OCI-LY1 (cell line): ENCODE results near the gene TMCC2.

ENCODE experiments used
- H2AFZ ChIP-seq: fragments of 200-600 bp; sonication (generic), shearing (Covaris generic); 2 replicates; pipeline ENCODE4 v1.6.0; 2014; ENCODE audit warnings: antibody characterized with exemption, mild to moderate bottlenecking, low read length
- H3F3A ChIP-seq: fragments of 200-600 bp; sonication (generic), shearing (Covaris generic); 2 replicates; pipeline ENCODE4 v1.6.0; 2014; ENCODE audit warnings: mild to moderate bottlenecking, antibody characterized with exemption, low read length, moderate library complexity; ENCODE audit not compliant: insufficient read depth
- H3K27ac ChIP-seq: fragments of 200-600 bp; sonication (generic); 2 replicates; pipeline ENCODE4 v1.5.1; 2014; ENCODE audit warnings: low read length, mixed run types, mild to moderate bottlenecking, low read depth; ENCODE audit not compliant: poor library complexity, severe bottlenecking
- H3K27me3 ChIP-seq: fragments of 200-600 bp; sonication (generic); 2 replicates; pipeline ENCODE4 v1.6.0; 2014; ENCODE audit warnings: antibody characterized with exemption, mild to moderate bottlenecking, low read length, moderate library complexity; ENCODE audit not compliant: insufficient read depth
- H3K36me3 ChIP-seq: fragments of 200-600 bp; sonication (generic); 2 replicates; pipeline ENCODE4 v1.6.1; 2014; ENCODE audit warnings: mild to moderate bottlenecking, antibody characterized with exemption, low read length, moderate library complexity, mixed read lengths; ENCODE audit not compliant: insufficient read depth
- H3K4me1 ChIP-seq: fragments of 200-600 bp; sonication (generic); 2 replicates; pipeline ENCODE4 v1.5.1; 2014; ENCODE audit warnings: mild to moderate bottlenecking, low read length, moderate library complexity; ENCODE audit not compliant: insufficient read depth, severe bottlenecking
- H3K4me2 ChIP-seq: fragments of 200-600 bp; sonication (generic), shearing (Covaris generic); 2 replicates; pipeline ENCODE4 v1.6.1; 2014; ENCODE audit warnings: low read length
- H3K4me3 ChIP-seq: fragments of 200-600 bp; sonication (generic); 2 replicates; pipeline ENCODE4 v1.5.1; 2014; ENCODE audit warnings: low read length, low read depth, mild to moderate bottlenecking, mixed read lengths; ENCODE audit not compliant: poor library complexity, severe bottlenecking
- H3K79me2 ChIP-seq: fragments of 200-600 bp; shearing (Covaris generic); 2 replicates; pipeline ENCODE4 v1.6.1; 2016; ENCODE audit warnings: mixed run types, low read length, mixed read lengths; ENCODE audit not compliant: insufficient read depth
- H3K9ac ChIP-seq: fragments of 200-600 bp; sonication (generic), shearing (Covaris generic); 2 replicates; pipeline ENCODE4 v1.6.1; 2014; ENCODE audit warnings: mild to moderate bottlenecking, low read length, mixed read lengths
- H3K9me2 ChIP-seq: fragments of 200-600 bp; sonication (generic), shearing (Covaris generic); 2 replicates; pipeline ENCODE4 v1.6.1; 2014; ENCODE audit warnings: low read depth, mild to moderate bottlenecking, low read length, mixed read lengths
- H3K9me3 ChIP-seq: fragments of 200-600 bp; shearing (Covaris generic); 2 replicates; pipeline ENCODE4 v1.6.1; 2014; ENCODE audit warnings: low read length, mixed read lengths
- H4K20me1 ChIP-seq: fragments of 200-600 bp; sonication (generic), shearing (Covaris generic); 2 replicates; pipeline ENCODE4 v1.6.0; 2016; ENCODE audit warnings: mild to moderate bottlenecking, low read length; ENCODE audit not compliant: insufficient read depth
- EZH2 ChIP-seq: fragments of 200-600 bp; sonication (generic), shearing (Covaris generic); IDR thresholded peaks from 2 replicates; pipeline ENCODE4 v1.8.0; 2017; ENCODE audit warnings: borderline replicate concordance, mixed run types, mild to moderate bottlenecking, antibody characterized with exemption, low read length, moderate library complexity, mixed read lengths
- TF ChIP-seq, protein P1 (sequence below): fragments of 200-600 bp; sonication (generic), shearing (Covaris generic); IDR thresholded peaks from 2 replicates; pipeline ENCODE4 v1.5.1; 2017; ENCODE audit warnings: mild to moderate bottlenecking, antibody characterized with exemption, low read length, moderate library complexity, mixed read lengths

TMCC2 gene

GRCh38 chr1:205306929-205307566 lies 79.3 kb downstream of the TMCC2 start:
- Histone ChIP-seq H3K27ac (no peak overlapping the region), H3K27me3 (no peaks in the 10 kb centered on the region), H3K36me3 (peaks cover 94% of the 10 kb centered on the region), H3K9me3 (no peaks in the 10 kb centered on the region), H3K79me2 (peaks cover 6% of the 10 kb centered on the region), H3K9me2 (no peaks in the 10 kb centered on the region), H3K4me1 (peaks cover 18% of the 10 kb centered on the region), H4K20me1 (no peaks in the 10 kb centered on the region), H2AFZ (no peak overlapping the region), H3K4me2 (no peak overlapping the region), H3K4me3 (no peak overlapping the region), H3F3A (0 out of 2 replicates have a peak, but pooled peaks cover 3% of the 10 kb centered on the region), H3K9ac (no peak overlapping the region)
- TF ChIP-seq EZH2: no peak
- TF ChIP-seq, protein P1, sequence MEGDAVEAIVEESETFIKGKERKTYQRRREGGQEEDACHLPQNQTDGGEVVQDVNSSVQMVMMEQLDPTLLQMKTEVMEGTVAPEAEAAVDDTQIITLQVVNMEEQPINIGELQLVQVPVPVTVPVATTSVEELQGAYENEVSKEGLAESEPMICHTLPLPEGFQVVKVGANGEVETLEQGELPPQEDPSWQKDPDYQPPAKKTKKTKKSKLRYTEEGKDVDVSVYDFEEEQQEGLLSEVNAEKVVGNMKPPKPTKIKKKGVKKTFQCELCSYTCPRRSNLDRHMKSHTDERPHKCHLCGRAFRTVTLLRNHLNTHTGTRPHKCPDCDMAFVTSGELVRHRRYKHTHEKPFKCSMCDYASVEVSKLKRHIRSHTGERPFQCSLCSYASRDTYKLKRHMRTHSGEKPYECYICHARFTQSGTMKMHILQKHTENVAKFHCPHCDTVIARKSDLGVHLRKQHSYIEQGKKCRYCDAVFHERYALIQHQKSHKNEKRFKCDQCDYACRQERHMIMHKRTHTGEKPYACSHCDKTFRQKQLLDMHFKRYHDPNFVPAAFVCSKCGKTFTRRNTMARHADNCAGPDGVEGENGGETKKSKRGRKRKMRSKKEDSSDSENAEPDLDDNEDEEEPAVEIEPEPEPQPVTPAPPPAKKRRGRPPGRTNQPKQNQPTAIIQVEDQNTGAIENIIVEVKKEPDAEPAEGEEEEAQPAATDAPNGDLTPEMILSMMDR: no peak

- no peak overlapping the region for H3K27ac ChIP-seq
- H3K4me2 ChIP-seq: no peak overlapping the region
- peaks cover 81% of the 10 kb centered on the region for H3K36me3 ChIP-seq
- H3K9ac ChIP-seq: no peak overlapping the region
- H3K79me2 ChIP-seq: peaks cover 33% of the 10 kb centered on the region
- no peaks in the 10 kb centered on the region for H3K27me3 ChIP-seq
- no peaks in the 10 kb centered on the region for H4K20me1 ChIP-seq
- H3K9me3 ChIP-seq: no peaks in the 10 kb centered on the region
- H3K9me2 ChIP-seq: no peaks in the 10 kb centered on the region
- H3F3A ChIP-seq: no peaks in the 10 kb centered on the region
- no peak overlapping the region for H2AFZ ChIP-seq
- no peak overlapping the region for H3K4me3 ChIP-seq
- TF ChIP-seq, protein P1: no peak
- no peak for TF ChIP-seq EZH2
- H3K4me1 ChIP-seq: peaks cover 30% of the 10 kb centered on the region
Measured at GRCh38 chr1:205309741-205310140, 82.0 kb downstream of the TMCC2 start.

DNA sequence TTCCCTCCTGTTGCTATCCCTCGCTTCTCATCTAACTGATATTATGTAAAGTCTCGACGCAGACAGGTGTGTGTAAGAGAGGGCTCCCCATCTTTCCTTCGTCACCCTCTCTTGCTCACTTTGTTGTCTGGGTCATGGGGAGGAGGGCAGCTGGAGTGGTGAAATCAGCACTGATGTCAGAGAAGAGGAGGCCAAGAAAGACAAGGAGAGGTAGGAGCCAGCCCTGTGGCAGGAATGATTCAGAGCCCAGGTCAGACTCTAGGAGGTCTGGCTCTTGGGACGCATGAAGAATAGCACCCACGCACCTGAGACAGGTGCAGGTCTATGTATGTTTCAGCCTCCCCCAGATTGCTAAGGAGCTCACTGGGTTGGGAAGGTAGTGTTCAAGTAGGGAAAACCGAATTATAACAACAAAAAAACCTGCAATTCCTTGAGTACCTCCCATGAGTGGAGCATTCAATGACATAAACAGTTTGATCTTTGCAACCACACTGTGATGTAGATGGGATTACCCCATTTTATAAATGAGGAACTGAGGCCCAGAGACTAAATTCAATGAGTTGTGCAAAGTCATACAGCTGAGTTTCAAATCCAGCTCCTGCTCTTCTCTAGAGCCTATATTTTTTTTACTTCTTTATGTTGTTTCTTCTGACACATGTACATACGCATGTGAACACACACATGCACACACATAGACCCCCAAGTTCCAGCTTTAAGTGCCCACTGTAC lies 83.4 kb downstream of the TMCC2 start:
- H3K9me2 ChIP-seq: no peaks in the 10 kb centered on the region
- H3K4me1 ChIP-seq: peaks cover 44% of the 10 kb centered on the region
- peaks cover 72% of the 10 kb centered on the region for H3K36me3 ChIP-seq
- H3K79me2 ChIP-seq: peaks cover 47% of the 10 kb centered on the region
- no peak overlapping the region for H3K9ac ChIP-seq
- no peak overlapping the region for H3K4me3 ChIP-seq
- H2AFZ ChIP-seq: no peak overlapping the region
- H3F3A ChIP-seq: no peaks in the 10 kb centered on the region
- no peaks in the 10 kb centered on the region for H3K9me3 ChIP-seq
- H3K27me3 ChIP-seq: no peaks in the 10 kb centered on the region
- no peak overlapping the region for H3K27ac ChIP-seq
- TF ChIP-seq, protein P1: no peak
- TF ChIP-seq EZH2: no peak
- H4K20me1 ChIP-seq: no peaks in the 10 kb centered on the region
- no peak overlapping the region for H3K4me2 ChIP-seq
